GM12864 (cell line): ENCODE data around the gene RYR2.

Source experiments
- DNase-seq: peaks from one replicate; pipeline ENCODE4 v3.0.0-alpha.2; 2011; ENCODE audit warnings: low read depth
- H3K4me3 ChIP-seq: 2 replicates; pipeline ENCODE4 v1.5.1; 2011; ENCODE audit warnings: mild to moderate bottlenecking, low read depth, low read length, control low read depth
- TF ChIP-seq, protein P1 (sequence below): IDR thresholded peaks from 2 replicates; pipeline ENCODE4 v1.5.1; 2011; ENCODE audit warnings: low read depth, mild to moderate bottlenecking, moderate library complexity, low read length, control low read depth, inconsistent platforms; ENCODE audit errors: missing control alignments

Gene RYR2

DNA sequence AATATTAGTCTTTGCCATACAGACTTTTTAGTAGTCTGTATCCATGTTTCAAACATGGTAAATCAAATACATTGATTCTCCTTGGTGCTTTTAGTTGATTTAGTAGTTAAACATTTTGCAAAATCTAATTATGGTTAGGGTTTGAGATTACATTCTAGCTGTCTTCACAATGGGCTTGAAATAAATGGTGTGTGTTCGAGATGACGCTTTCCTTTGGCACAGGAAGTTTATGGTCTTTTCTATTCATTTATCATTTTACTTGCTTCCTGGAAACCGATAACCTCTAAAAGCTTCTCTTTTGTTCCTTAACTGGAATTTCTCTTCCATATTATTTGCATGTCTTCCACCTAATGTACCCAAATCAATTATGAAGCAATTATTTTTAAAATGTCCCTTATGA lies 810.4 kb downstream of the RYR2 start:
- no peak for DNase-seq
- H3K4me3 ChIP-seq: no peak overlapping the region
- TF ChIP-seq, protein P1, sequence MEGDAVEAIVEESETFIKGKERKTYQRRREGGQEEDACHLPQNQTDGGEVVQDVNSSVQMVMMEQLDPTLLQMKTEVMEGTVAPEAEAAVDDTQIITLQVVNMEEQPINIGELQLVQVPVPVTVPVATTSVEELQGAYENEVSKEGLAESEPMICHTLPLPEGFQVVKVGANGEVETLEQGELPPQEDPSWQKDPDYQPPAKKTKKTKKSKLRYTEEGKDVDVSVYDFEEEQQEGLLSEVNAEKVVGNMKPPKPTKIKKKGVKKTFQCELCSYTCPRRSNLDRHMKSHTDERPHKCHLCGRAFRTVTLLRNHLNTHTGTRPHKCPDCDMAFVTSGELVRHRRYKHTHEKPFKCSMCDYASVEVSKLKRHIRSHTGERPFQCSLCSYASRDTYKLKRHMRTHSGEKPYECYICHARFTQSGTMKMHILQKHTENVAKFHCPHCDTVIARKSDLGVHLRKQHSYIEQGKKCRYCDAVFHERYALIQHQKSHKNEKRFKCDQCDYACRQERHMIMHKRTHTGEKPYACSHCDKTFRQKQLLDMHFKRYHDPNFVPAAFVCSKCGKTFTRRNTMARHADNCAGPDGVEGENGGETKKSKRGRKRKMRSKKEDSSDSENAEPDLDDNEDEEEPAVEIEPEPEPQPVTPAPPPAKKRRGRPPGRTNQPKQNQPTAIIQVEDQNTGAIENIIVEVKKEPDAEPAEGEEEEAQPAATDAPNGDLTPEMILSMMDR: no peak

- DNase-seq: no peak
- H3K4me3 ChIP-seq: no peak overlapping the region
- TF ChIP-seq, protein P1: no peak
Measured at GRCh38 chr1:237857455-237857854, 815.5 kb downstream of the RYR2 start.

GRCh38 chr1:237858992-237859391 lies 817.0 kb downstream of the RYR2 start:
- H3K4me3 ChIP-seq: no peak overlapping the region
- TF ChIP-seq, protein P1: no peak
- DNase-seq: no peak

DNA sequence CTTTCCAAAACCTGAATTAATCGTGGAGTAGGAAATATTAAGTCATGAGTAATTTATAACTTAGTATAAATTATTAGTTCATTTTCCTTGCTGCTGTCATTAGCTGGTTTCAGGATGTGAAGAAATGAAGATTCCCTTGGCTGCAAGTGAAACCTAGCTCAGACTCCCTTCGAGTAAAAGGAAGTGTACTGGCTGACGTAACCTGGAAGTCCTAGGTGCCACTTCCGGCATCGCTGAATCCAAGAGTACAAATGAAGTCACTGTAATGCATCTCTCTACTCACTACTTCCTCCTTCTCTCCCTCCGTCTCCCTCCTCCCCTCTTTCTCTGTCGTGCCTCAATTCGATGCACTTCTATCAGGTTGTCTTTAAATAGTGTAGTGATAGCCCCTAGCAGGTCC lies 820.0 kb downstream of the RYR2 start:
- DNase-seq: no peak
- TF ChIP-seq, protein P1: no peak
- no peak overlapping the region for H3K4me3 ChIP-seq

DNA sequence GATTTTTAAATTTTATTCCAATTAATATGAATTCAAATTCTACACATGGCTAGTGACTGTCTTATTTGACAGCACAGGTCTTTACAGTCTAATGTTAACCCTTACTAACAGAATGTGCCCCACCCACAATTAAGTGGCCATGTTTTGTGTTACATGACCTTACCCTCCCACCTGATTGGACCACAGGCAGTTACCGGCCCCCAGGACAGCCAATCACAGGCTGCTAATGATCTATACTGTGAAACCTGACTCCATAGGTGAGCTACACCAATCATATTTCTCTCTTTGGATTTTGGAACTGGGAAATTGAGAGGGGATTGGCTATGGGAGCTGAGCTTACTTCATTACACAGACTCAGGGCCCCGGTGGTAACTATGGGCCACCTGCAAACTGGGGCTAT lies 821.2 kb downstream of the RYR2 start:
- TF ChIP-seq, protein P1: no peak
- no peak for DNase-seq
- no peak overlapping the region for H3K4me3 ChIP-seq

- TF ChIP-seq, protein P1: peak; percentile 63
- DNase-seq: no peak
- H3K4me3 ChIP-seq: no peak overlapping the region
Measured at GRCh38 chr1:237864338-237865244, 822.6 kb downstream of the RYR2 start.
